Mesodermal cell (in vitro differentiated cells): ENCODE data around the gene NUP88.
A peak's percentile ranks its signal among the peaks of the same experiment; 100 is the strongest.

Experiments used
- H3K27ac ChIP-seq: 2 replicates; pipeline ENCODE4 v1.7.0; 2013; ENCODE audit warnings: mild to moderate bottlenecking, low read depth, low read length, moderate library complexity; ENCODE audit not compliant: severe bottlenecking
- H3K36me3 ChIP-seq: 2 replicates; pipeline ENCODE4 v1.7.1; 2013; ENCODE audit warnings: mild to moderate bottlenecking, low read length, moderate library complexity; ENCODE audit not compliant: control insufficient read depth, insufficient read depth
- H3K4me1 ChIP-seq: one replicate; pipeline ENCODE4 v1.7.1; 2013; ENCODE audit warnings: mild to moderate bottlenecking, low read length; ENCODE audit not compliant: insufficient read depth, control insufficient read depth, poor library complexity, severe bottlenecking
- H3K4me3 ChIP-seq: 2 replicates; pipeline ENCODE4 v1.7.0; 2013; ENCODE audit warnings: low read length, control low read depth, mild to moderate bottlenecking; ENCODE audit not compliant: insufficient read depth, poor library complexity, severe bottlenecking; ENCODE audit errors: extremely low read depth
- H3K9me3 ChIP-seq: 2 replicates; pipeline ENCODE4 v1.7.1; 2013; ENCODE audit warnings: mild to moderate bottlenecking, low read length, moderate library complexity; ENCODE audit not compliant: control insufficient read depth
- WGBS, 2 experiments: methylation state at CpG; one replicate each; pipeline ENCODE4 v1.1.5; 2013; ENCODE audit warnings: missing lambda C conversion rate in 2 of 2; ENCODE audit not compliant: insufficient coverage in 2 of 2; 5-methylcytosine and 5-hydroxymethylcytosine counted together

NUP88 gene

DNA sequence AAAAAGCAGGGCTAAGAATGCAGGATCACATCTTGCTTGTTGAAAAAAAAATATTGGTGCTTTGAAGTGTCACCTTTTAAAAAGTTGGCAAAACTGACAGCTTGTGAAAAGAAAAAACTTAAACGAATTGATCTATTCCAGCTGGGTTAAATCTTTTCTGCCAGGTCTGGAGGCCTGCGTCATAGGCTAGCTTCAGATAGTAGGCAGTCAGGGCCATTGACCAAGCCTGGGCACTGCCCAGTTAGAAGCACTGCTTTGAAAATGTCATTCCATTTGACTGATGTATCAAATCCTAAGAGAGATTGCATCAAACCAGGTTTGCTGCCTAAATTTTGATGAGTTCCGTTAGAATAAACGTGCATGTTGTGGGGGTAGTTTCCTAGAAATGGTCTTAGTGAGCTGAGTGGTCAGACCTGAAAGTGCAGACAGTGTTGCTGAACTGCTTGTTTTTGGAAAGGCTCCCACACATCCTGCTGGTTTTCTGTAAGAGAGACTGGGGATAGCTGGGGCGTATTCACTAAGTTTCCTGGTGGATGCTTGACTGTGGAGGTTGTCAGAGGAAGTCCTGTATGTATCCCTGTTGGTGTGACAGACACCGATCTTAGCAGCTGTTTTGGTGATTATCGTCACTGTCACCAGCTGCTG, 38.8 kb downstream of the NUP88 start:
- H3K4me3 ChIP-seq = no peak overlapping the region
- H3K4me1 ChIP-seq = no peaks in the 10 kb centered on the region
- no peaks in the 10 kb centered on the region for H3K9me3 ChIP-seq
- peaks cover 94% of the 10 kb centered on the region for H3K36me3 ChIP-seq
- H3K27ac ChIP-seq = no peak overlapping the region
- 96 to 97% methylated on average over 5 to 6 of the region's 7 CpGs for WGBS, 2 experiments

- 88% methylated on average over 10 of the region's 11 CpGs for WGBS, 2 experiments
- no peak overlapping the region for H3K4me3 ChIP-seq
- peaks cover 93% of the 10 kb centered on the region for H3K36me3 ChIP-seq
- H3K4me1 ChIP-seq = no peaks in the 10 kb centered on the region
- H3K9me3 ChIP-seq = no peaks in the 10 kb centered on the region
- peak overlapping the region; percentile 36 for H3K27ac ChIP-seq
Measured at GRCh38 chr17:5379351-5380107, 39.9 kb downstream of the NUP88 start.

DNA sequence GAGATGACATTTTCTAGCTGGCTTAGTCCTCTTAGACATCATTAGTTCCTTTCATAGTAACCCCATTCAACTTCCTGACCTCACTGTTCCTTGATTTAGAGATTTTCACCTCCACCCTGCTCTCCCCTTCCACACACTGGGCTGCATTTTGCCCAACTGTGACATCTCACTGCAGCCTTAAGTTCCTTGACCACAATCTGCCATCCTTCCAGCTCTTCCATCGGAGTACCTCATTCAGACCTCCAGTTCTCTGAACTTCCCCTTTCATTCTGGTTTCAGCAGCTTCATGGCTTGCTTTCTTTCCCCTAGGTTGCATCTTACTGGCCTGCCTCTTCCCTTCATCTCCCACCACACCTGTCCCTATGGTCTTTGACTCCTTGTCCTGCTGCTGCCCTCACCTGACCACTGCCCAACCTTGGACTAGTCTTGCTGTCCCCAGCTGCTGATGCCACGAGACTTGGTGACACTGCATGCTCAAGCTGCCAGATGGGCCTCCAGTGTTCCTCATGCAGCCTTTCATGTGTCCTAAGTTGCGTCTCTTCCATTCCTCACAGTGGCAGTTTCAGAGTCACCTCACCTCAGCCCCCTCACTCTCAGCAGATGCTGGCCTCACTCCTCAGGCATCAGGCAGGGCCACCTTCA, 40.8 kb downstream of the NUP88 start:
- 92 to 97% methylated on average over 3 of the region's 3 CpGs for WGBS, 2 experiments
- H3K4me1 ChIP-seq = no peaks in the 10 kb centered on the region
- H3K9me3 ChIP-seq = no peaks in the 10 kb centered on the region
- H3K27ac ChIP-seq = no peak overlapping the region
- H3K4me3 ChIP-seq = no peak overlapping the region
- peaks cover 92% of the 10 kb centered on the region for H3K36me3 ChIP-seq

DNA sequence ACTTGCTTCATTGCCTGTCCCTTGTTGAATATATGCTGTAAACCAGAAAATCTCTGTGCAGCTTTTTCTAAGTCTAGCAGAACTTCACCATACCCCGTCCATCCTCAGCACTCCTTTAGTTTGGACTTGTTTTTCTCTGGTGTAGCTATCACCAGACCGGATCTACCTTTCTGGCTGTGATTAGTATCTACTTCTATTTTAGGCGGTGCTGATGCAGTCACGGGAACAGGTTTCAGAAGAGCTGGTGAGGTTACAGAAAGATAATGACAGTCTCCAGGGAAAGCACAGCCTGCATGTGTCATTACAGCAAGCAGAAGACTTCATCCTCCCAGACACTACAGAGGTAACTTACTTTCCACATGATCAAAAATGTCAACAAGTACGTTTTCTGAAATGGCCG, 46.4 kb downstream of the NUP88 start:
- WGBS, 2 experiments = 93 to 95% methylated on average over 3 to 5 of the region's 6 CpGs
- no peaks in the 10 kb centered on the region for H3K4me1 ChIP-seq
- H3K36me3 ChIP-seq = peaks cover 81% of the 10 kb centered on the region
- no peak overlapping the region for H3K27ac ChIP-seq
- no peaks in the 10 kb centered on the region for H3K9me3 ChIP-seq
- no peak overlapping the region for H3K4me3 ChIP-seq

DNA sequence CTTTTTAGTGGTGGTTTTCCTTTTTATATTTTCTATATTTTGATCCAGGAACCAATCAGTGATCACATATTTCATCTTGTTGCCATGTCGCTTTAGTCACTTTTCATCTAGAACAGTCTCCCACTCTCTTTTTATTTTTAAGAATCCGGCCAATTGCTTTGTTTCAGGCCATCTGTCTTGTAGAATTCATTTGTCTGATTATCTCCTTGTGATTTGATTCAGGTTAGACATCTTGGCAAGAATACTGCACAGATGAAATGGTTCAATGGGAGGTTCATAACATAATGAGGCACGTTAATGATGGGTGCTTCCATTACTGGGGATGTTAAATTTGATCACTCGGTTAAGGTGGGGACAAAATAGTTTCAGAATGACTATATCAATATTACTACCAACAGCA, 49.1 kb downstream of the NUP88 start:
- H3K27ac ChIP-seq = no peak overlapping the region
- 100% methylated on average over 1 of the region's 4 CpGs; no CpG with 5 or more reads in 1 of the 2 experiments for WGBS, 2 experiments
- no peak overlapping the region for H3K4me3 ChIP-seq
- H3K4me1 ChIP-seq = no peaks in the 10 kb centered on the region
- H3K9me3 ChIP-seq = no peaks in the 10 kb centered on the region
- peaks cover 86% of the 10 kb centered on the region for H3K36me3 ChIP-seq

DNA sequence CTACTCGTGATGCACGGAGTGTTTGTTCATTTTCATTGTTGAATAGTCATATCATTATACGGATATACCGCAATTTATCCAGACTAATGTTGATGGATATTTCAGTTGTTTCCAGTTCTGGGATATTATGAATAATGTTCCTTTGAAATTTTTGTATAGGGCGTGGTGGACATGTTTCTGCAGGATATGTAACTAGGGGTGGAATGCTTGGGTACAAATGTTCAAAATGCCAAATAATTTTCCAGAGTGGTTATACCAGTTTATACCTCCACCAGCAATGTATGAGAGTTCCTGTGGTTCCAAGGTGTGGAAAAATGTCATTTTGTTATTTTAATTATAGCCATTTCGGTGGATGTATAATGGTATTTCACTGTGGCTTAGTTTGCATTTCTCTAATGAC, 53.6 kb downstream of the NUP88 start:
- H3K4me1 ChIP-seq = no peaks in the 10 kb centered on the region
- H3K36me3 ChIP-seq = peaks cover 71% of the 10 kb centered on the region
- no peaks in the 10 kb centered on the region for H3K9me3 ChIP-seq
- H3K27ac ChIP-seq = no peak overlapping the region
- H3K4me3 ChIP-seq = no peak overlapping the region
- 67 to 94% methylated on average over 3 to 4 of the region's 6 CpGs for WGBS, 2 experiments

GRCh38 chr17:5364696-5365095, 54.8 kb downstream of the NUP88 start:
- Histone ChIP-seq H3K27ac (no peak overlapping the region), H3K4me1 (no peaks in the 10 kb centered on the region), H3K36me3 (peaks cover 76% of the 10 kb centered on the region), H3K9me3 (no peaks in the 10 kb centered on the region), H3K4me3 (no peak overlapping the region)

- WGBS, 2 experiments = 92 to 94% methylated on average over 1 to 6 of the region's 6 CpGs
- H3K36me3 ChIP-seq = peaks cover 76% of the 10 kb centered on the region
- H3K9me3 ChIP-seq = no peaks in the 10 kb centered on the region
- no peaks in the 10 kb centered on the region for H3K4me1 ChIP-seq
- H3K4me3 ChIP-seq = no peak overlapping the region
- no peak overlapping the region for H3K27ac ChIP-seq
Measured at GRCh38 chr17:5364156-5364555, 55.3 kb downstream of the NUP88 start.

DNA sequence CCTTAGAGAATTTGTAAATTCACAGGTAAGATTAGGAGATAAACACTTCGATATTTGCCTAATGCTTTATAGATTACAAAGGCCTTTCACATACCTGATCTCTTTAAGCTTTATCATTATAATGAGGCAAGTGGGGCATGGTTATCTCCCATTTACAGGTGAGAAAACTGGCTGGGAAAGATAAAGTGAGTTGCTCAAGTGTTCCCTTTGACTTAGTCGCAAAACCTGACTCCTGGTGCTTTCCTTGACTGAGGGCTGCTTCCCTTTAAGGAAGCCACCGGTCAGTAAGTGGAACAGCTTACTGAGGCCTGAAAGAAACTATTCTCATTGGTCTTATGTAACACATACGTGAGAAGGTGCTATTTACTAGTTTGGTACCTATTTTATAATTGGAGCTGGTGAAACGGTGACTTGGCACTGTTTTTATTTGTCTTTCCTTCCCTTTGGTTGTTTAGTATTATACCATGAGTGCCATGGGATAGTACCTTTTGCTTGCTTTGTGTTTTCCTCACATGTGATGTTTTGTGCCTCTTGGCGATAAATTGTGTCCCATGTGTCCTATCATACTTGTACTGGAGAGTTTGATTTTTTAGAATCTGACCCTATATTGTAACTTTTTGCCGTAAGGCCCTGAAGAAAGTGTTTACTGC, 57.2 kb downstream of the NUP88 start:
- WGBS, 2 experiments = 85 to 92% methylated on average over 3 to 5 of the region's 7 CpGs
- peaks cover 77% of the 10 kb centered on the region for H3K36me3 ChIP-seq

GRCh38 chr17:5361426-5361825, 58.0 kb downstream of the NUP88 start:
- no peaks in the 10 kb centered on the region for H3K9me3 ChIP-seq
- H3K4me3 ChIP-seq = no peak overlapping the region
- H3K36me3 ChIP-seq = peaks cover 78% of the 10 kb centered on the region
- no peaks in the 10 kb centered on the region for H3K4me1 ChIP-seq
- no peak overlapping the region for H3K27ac ChIP-seq
- 87 to 89% methylated on average over 9 of the region's 9 CpGs for WGBS, 2 experiments

More for the DNA sequence above, 57.2 kb downstream of the NUP88 start:
- Histone ChIP-seq H3K4me1 (no peaks in the 10 kb centered on the region), H3K27ac (no peak overlapping the region), H3K9me3 (no peaks in the 10 kb centered on the region), H3K4me3 (no peak overlapping the region)
